Gastrocnemius medialis (tissue), 4 donors: ENCODE results near the gene KLHL33.

Experiments
- CTCF ChIP-seq, 5 experiments: fragments of 450-650 bp in 3 of 5; fragments of 200-600 bp in 2 of 5; sonication (generic) in 2 of 5; IDR thresholded peaks in 4 of 5; conservative IDR thresholded peaks in 1 of 5; 1 replicate in 4 of 5; 2 replicates in 1 of 5; pipeline ENCODE4 v1.5.1; 2016 to 2019; ENCODE audit warnings: antibody characterized with exemption in 5 of 5, mild to moderate bottlenecking in 3 of 5, moderate library complexity in 3 of 5
- POLR2A ChIP-seq, 2 donors: fragments of 450-650 bp; IDR thresholded peaks; one replicate each; pipeline ENCODE4 v1.6.1; 2017; ENCODE audit warnings: antibody characterized with exemption in 2 of 2, mild to moderate bottlenecking in 2 of 2, moderate library complexity in 2 of 2

GRCh38 chr14:20417250-20418186, 18.4 kb downstream of the KLHL33 start:
- no peak for TF ChIP-seq CTCF (IDR thresholded peaks at IDR 0.05 in 4 of 5, conservative IDR thresholded peaks at IDR 0.05 in 1 of 5)
- no peak for TF ChIP-seq POLR2A (IDR thresholded peaks at IDR 0.05)
